HCT116 (cell line): Measurements from ENCODE around the gene FHIT.

Experiments used
- CTCF ChIP-seq, 3 experiments: fragments of 200-600 bp in 1 of 3; sonication (generic) in 1 of 3; IDR thresholded peaks in 2 of 3; conservative IDR thresholded peaks in 1 of 3; 2 replicates each; pipeline ENCODE4 v1.5.1; 2012 to 2017; ENCODE audit warnings: low read depth in 2 of 3, low read length in 2 of 3, antibody characterized with exemption in 1 of 3, borderline replicate concordance in 1 of 3, control low read depth in 1 of 3, mild to moderate bottlenecking in 1 of 3, mixed read lengths in 1 of 3, mixed run types in 1 of 3, moderate library complexity in 1 of 3; ENCODE audit not compliant: insufficient read depth in 1 of 3
- ELF1 ChIP-seq: IDR thresholded peaks from 2 replicates; pipeline ENCODE4 v1.6.1; 2012; ENCODE audit warnings: low read depth, borderline replicate concordance
- POLR2A ChIP-seq: IDR thresholded peaks from 2 replicates; pipeline ENCODE4 v1.7.0; 2011; ENCODE audit warnings: borderline replicate concordance; ENCODE audit not compliant: insufficient read depth, insufficient read length; ENCODE audit errors: extremely low read depth
- SRF ChIP-seq: IDR thresholded peaks from 2 replicates; pipeline ENCODE4 v1.6.1; 2012; ENCODE audit warnings: low read depth

- TF ChIP-seq ELF1 (no peak), CTCF (IDR thresholded peaks at IDR 0.05 in 2 of 3, conservative IDR thresholded peaks at IDR 0.05 in 1 of 3; ENCODE audit: borderline replicate concordance in 1 of 3, insufficient read depth in 1 of 3, low read depth in 2 of 3, low read length in 2 of 3) (no peak), POLR2A (no peak), SRF (no peak)
Observed at GRCh38 chr3:60434323-60434722, 816.9 kb downstream of the FHIT start.
